GM12878 (cell line): ENCODE results near the gene ABL2. TPM values are rescaled to one million over a fixed set of nuclear protein-coding genes. Genes with fewer than 3 reads are reported as not detected.

Experiments used
- ATAC-seq: fragments of 200-7000 bp; cut with Tn5 transposase; 3 replicates; pipeline ENCODE4 v1.9.1; 2020; ENCODE audit warnings: mild to moderate bottlenecking, moderate library complexity
- BruUV-seq: library from RNA; stranded (reverse); fragments of 400-500 nt; replicated peaks from 2 replicates; lab custom pipeline; 2021; lab: Mats Ljungman, UMichigan
- CTCF ChIA-PET: fragments of 300-600 bp; sonication (Branson Sonifier 250); formaldehyde crosslinking; extraction: SDS; loops from one replicate; lab custom pipeline; 2021; ENCODE audit warnings: inconsistent platforms; lab: Yijun Ruan, JAX
- POLR2A ChIA-PET: fragments of 350-600 bp; formaldehyde crosslinking; extraction: SDS; loops from one replicate; lab custom pipeline; 2021; ENCODE audit warnings: inconsistent platforms; lab: Charles Lee
- RAD21 ChIA-PET: fragments of 300-600 bp; sonication (Branson Sonifier 250); formaldehyde crosslinking; loops from one replicate; lab custom pipeline; 2023; ENCODE audit warnings: antibody characterized with exemption; ENCODE audit not compliant: unreplicated experiment; lab: Charles Lee
- SMC1A ChIA-PET: fragments of 300-600 bp; sonication (Branson Sonifier 250); formaldehyde crosslinking; loops from one replicate; lab custom pipeline; 2023; ENCODE audit not compliant: unreplicated experiment, uncharacterized antibody; lab: Charles Lee
- DNase-seq: peaks from one replicate; pipeline ENCODE4 v3.0.0-alpha.2; 2011; ENCODE audit warnings: low read depth, low spot score
- FAIRE-seq: peaks from 3 replicates; lab custom pipeline; 2011; peaks lifted over from hg19 to GRCh38; lab: Jason Lieb, UNC
- H2AFZ ChIP-seq: 2 replicates; pipeline ENCODE4 v1.6.0; 2011; ENCODE audit warnings: low read depth, low read length, control low read depth; ENCODE audit not compliant: control insufficient read depth
- H3K27ac ChIP-seq: 2 replicates; pipeline ENCODE4 v1.5.1; 2011; ENCODE audit warnings: control low read depth; ENCODE audit not compliant: control insufficient read depth, insufficient read depth
- H3K27me3 ChIP-seq, 2 experiments: replicated peaks in 1 of 2; 2 replicates each; pipeline versions ENCODE4 v1.6.0 to v1.6.1; 2011; ENCODE audit warnings: low read length in 1 of 2; ENCODE audit not compliant: control insufficient read depth in 2 of 2, insufficient read depth in 2 of 2
- H3K36me3 ChIP-seq, 2 experiments: 2 replicates each; pipeline ENCODE4 v1.5.1; 2011; ENCODE audit warnings: low read length in 1 of 2; ENCODE audit not compliant: control insufficient read depth in 2 of 2, insufficient read depth in 2 of 2
- H3K4me1 ChIP-seq: 2 replicates; pipeline ENCODE4 v1.6.1; 2011; ENCODE audit warnings: mild to moderate bottlenecking, low read length, moderate library complexity, mixed read lengths; ENCODE audit not compliant: control insufficient read depth, insufficient read depth
- H3K4me2 ChIP-seq: 2 replicates; pipeline ENCODE4 v1.6.0; 2011; ENCODE audit warnings: control low read depth; ENCODE audit not compliant: control insufficient read depth, insufficient read depth
- H3K4me3 ChIP-seq: fragments of 200-600 bp; sonication (generic); 2 replicates; pipeline ENCODE4 v1.5.1; 2016
- H3K79me2 ChIP-seq: 2 replicates; pipeline ENCODE4 v1.6.0; 2011; ENCODE audit warnings: low read length; ENCODE audit not compliant: control insufficient read depth, insufficient read depth
- H3K9ac ChIP-seq: 2 replicates; pipeline ENCODE4 v1.8.0; 2011; ENCODE audit warnings: low read length, control low read depth, mixed read lengths; ENCODE audit not compliant: control insufficient read depth, insufficient read depth
- H3K9me3 ChIP-seq: replicated peaks from 3 replicates; pipeline ENCODE4 v1.5.1; 2011; ENCODE audit warnings: mild to moderate bottlenecking, low read length; ENCODE audit not compliant: control insufficient read depth, insufficient read depth
- H4K20me1 ChIP-seq: 2 replicates; pipeline ENCODE4 v1.6.0; 2011; ENCODE audit not compliant: control insufficient read depth, insufficient read depth
- EGR1 ChIP-seq, 2 experiments: IDR thresholded peaks; 1 replicate in 1 of 2; 2 replicates in 1 of 2; pipeline ENCODE4 v1.6.1; 2011 to 2012; ENCODE audit warnings: low read depth in 2 of 2, low read length in 2 of 2, borderline replicate concordance in 1 of 2, mild to moderate bottlenecking in 1 of 2, moderate library complexity in 1 of 2
- EZH2 ChIP-seq: IDR thresholded peaks from 2 replicates; pipeline ENCODE4 v1.6.1; 2012; ENCODE audit warnings: low read depth, mild to moderate bottlenecking, control low read depth, inconsistent platforms, low read length, borderline replicate concordance; ENCODE audit not compliant: control insufficient read depth
- GATAD2B ChIP-seq: fragments of 450-650 bp; conservative IDR thresholded peaks from 2 replicates; pipeline ENCODE4 v1.6.1; 2017; ENCODE audit warnings: low read depth, mild to moderate bottlenecking, moderate library complexity
- HCFC1 ChIP-seq: fragments of 150-350 bp; IDR thresholded peaks from 2 replicates; pipeline ENCODE4 v1.6.1; 2014; ENCODE audit warnings: low read length
- NKRF ChIP-seq: fragments of 450-650 bp; conservative IDR thresholded peaks from 2 replicates; pipeline ENCODE4 v1.6.1; 2017; ENCODE audit warnings: mild to moderate bottlenecking, moderate library complexity
- PKNOX1 ChIP-seq: fragments of 450-650 bp; IDR thresholded peaks from 2 replicates; pipeline ENCODE4 v1.6.1; 2016; ENCODE audit warnings: mild to moderate bottlenecking
- PML ChIP-seq: IDR thresholded peaks from 2 replicates; pipeline ENCODE4 v1.6.1; 2012; ENCODE audit warnings: low read length, inconsistent platforms
- RBBP5 ChIP-seq: fragments of 200-600 bp; sonication (generic); conservative IDR thresholded peaks from 2 replicates; pipeline ENCODE4 v1.6.1; 2016
- RELB ChIP-seq: fragments of 450-650 bp; IDR thresholded peaks from 2 replicates; pipeline ENCODE4 v1.6.1; 2017; ENCODE audit warnings: low read depth, mild to moderate bottlenecking, moderate library complexity
- SRF ChIP-seq, 2 experiments: IDR thresholded peaks; 2 replicates each; pipeline ENCODE4 v1.6.1; 2011; ENCODE audit warnings: low read depth in 2 of 2, low read length in 2 of 2, mild to moderate bottlenecking in 1 of 2, moderate library complexity in 1 of 2
- ZNF217 ChIP-seq: fragments of 450-650 bp; IDR thresholded peaks from 2 replicates; pipeline ENCODE4 v1.6.1; 2017; ENCODE audit warnings: antibody characterized with exemption, mild to moderate bottlenecking
- ZNF24 ChIP-seq: fragments of 450-650 bp; IDR thresholded peaks from 2 replicates; pipeline ENCODE4 v1.6.1; 2017; ENCODE audit warnings: antibody characterized with exemption, mild to moderate bottlenecking
- ZNF592 ChIP-seq: fragments of 450-650 bp; IDR thresholded peaks from 2 replicates; pipeline ENCODE4 v1.6.1; 2017; ENCODE audit warnings: mild to moderate bottlenecking, moderate library complexity
- ZNF622 ChIP-seq: fragments of 450-650 bp; IDR thresholded peaks from 2 replicates; pipeline ENCODE4 v1.6.1; 2017; ENCODE audit warnings: mild to moderate bottlenecking, inconsistent platforms
- ZZZ3 ChIP-seq: IDR thresholded peaks from 2 replicates; pipeline ENCODE4 v1.6.1; 2011; ENCODE audit warnings: low read depth; ENCODE audit not compliant: control insufficient read depth, insufficient read length
- WGBS: methylation state at CpG from one replicate; pipeline ENCODE4 v1.1.6; 2016; ENCODE audit warnings: low lambda C conversion rate; ENCODE audit not compliant: insufficient replicate concordance, insufficient coverage; ENCODE audit errors: missing lambda C conversion rate; 5-methylcytosine and 5-hydroxymethylcytosine counted together
- in situ Hi-C: fragments of 300-500 bp; cut with MboI; formaldehyde crosslinking; loops from 9 replicates; pipeline ENCODE4 v1.14.3; 2018; ENCODE audit warnings: mixed read lengths
- intact Hi-C: fragments of 100-400 bp; cut with micrococcal nuclease; formaldehyde crosslinking; loops from one replicate; pipeline ENCODE4 v1.14.2; 2022; ENCODE audit not compliant: unreplicated experiment
- polyA plus RNA-seq, 11 experiments: library from polyadenylated mRNA; depleted of rRNA in 4 of 11; unstranded in 6 of 11; stranded (reverse) in 5 of 11; fragments of >200 nt; fragmentation: Nextera tagmentation in 4 of 11; fragmentation: Illumina TruSeq in 1 of 11; extraction: Ambion mirVana in 4 of 11; extraction: Trizol in 1 of 11; gene quantifications; 1 replicate in 1 of 11; 2 replicates in 10 of 11; pipeline versions ENCODE4 v1.2.1 to v1.2.3, GENCODE V29; 2011 to 2016; ENCODE audit warnings: inconsistent platforms in 2 of 11, missing spikeins in 2 of 11, low read depth in 1 of 11
- total RNA-seq, 4 experiments: library from RNA; depleted of rRNA in 3 of 4; stranded (reverse); fragments of >200 nt in 3 of 4; fragmentation: Illumina TruSeq in 1 of 4; extraction: Trizol in 1 of 4; gene quantifications; 2 replicates each; pipeline versions ENCODE4 v1.2.1 to v1.2.3, GENCODE V29; 2013 to 2021

Gene ABL2
- total and polyA plus RNA-seq, 10 of the 15 experiments (the other 5 are each of a cell fraction or from before 2014, with no cell fraction given), result 0.57 to 9.4 (median 3.6) TPM

GRCh38 chr1:179167955-179168354 is 61.5 kb downstream of the ABL2 start:
- Histone ChIP-seq H3K9me3 (no peaks in the 10 kb centered on the region), H3K4me1 (peaks cover 7% of the 10 kb centered on the region; the same call in 1 of the 2 replicates), H3K27ac (no peak overlapping the region), H3K4me3 (no peak overlapping the region), H4K20me1 (no peaks in the 10 kb centered on the region), H3K36me3 (no peaks in the 10 kb centered on the region), H3K4me2 (no peak overlapping the region), H3K79me2 (no peaks in the 10 kb centered on the region), H3K9ac (no peak overlapping the region), H3K27me3 (no peaks in the 10 kb centered on the region), H2AFZ (no peak overlapping the region)
- intact Hi-C loops, result no loop called here
- FAIRE-seq, result no peak
- ATAC-seq, result no peak
- WGBS, result 96% methylated on average over 1 of the region's 1 CpG
- ChIA-PET CTCF (interaction anchor here (0.5 to 0.6 kb wide), 2 partner anchors 84 to 116 kb away, joined by 3 to 5 read pairs; no protein-coding TSS in a partner anchor), SMC1A (interaction anchor here (1.4 kb wide), 1 partner anchor 47 kb away, joined by 4 read pairs; no protein-coding TSS in a partner anchor), RAD21 (interaction anchor here (1.0 kb wide), 1 partner anchor 47 kb away, joined by 4 read pairs; no protein-coding TSS in a partner anchor), POLR2A (interaction anchor here (0.6 to 1.5 kb wide), 2 partner anchors 48 to 69 kb away, joined by 3 to 7 read pairs; no protein-coding TSS in a partner anchor)
- DNase-seq, result no peak
- in situ Hi-C loops, result no loop called here
- BruUV-seq, result no TSS peak
- no peak for TF ChIP-seq EZH2
- TF ChIP-seq RELB, result no peak
- no peak for TF ChIP-seq EGR1 (IDR thresholded peaks at IDR 0.05; ENCODE audit: borderline replicate concordance in 1 of 2, low read depth in 2 of 2, low read length in 2 of 2)
- TF ChIP-seq ZZZ3, result no peak
- TF ChIP-seq RBBP5, result no peak
- TF ChIP-seq ZNF24, result no peak
- TF ChIP-seq ZNF217, result no peak
- TF ChIP-seq NKRF, result no peak
- no peak for TF ChIP-seq PML
- TF ChIP-seq GATAD2B, result no peak
- no peak for TF ChIP-seq HCFC1
- no peak for TF ChIP-seq ZNF592
- no peak for TF ChIP-seq ZNF622
- TF ChIP-seq SRF (IDR thresholded peaks at IDR 0.05; ENCODE audit: low read depth in 2 of 2, low read length in 2 of 2), result no peak
- no peak for TF ChIP-seq PKNOX1
